Measurements from ENCODE around the gene SCUBE1.

DNA sequence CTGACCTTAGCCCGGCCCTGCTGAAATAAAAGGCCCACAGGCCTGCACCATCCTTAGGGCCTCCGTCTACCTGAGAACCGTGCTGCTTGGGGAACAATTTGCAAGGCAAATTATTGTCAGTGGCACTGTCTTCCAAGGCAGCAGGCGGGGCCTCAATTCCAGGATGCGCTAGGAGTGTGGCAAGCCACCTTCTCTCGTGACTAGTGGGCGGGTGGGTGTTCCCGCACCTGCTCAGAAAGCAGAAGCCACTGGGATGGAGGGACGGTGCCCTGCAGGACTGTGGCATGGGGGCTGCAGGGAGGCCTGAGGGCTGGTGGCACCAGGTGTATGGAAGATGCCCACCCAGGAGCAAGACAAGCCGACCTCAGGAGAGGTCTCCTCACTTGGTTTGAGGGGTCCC is 97.5 kb downstream of the SCUBE1 start:
- TF ChIP-seq POLR2AphosphoS5 (IDR thresholded peaks at IDR 0.05) (no peak), EP300 (IDR thresholded peaks at IDR 0.05) (no peak), POLR2A (IDR thresholded peaks at IDR 0.05) (no peak)
- TF ChIP-seq, protein P1, sequence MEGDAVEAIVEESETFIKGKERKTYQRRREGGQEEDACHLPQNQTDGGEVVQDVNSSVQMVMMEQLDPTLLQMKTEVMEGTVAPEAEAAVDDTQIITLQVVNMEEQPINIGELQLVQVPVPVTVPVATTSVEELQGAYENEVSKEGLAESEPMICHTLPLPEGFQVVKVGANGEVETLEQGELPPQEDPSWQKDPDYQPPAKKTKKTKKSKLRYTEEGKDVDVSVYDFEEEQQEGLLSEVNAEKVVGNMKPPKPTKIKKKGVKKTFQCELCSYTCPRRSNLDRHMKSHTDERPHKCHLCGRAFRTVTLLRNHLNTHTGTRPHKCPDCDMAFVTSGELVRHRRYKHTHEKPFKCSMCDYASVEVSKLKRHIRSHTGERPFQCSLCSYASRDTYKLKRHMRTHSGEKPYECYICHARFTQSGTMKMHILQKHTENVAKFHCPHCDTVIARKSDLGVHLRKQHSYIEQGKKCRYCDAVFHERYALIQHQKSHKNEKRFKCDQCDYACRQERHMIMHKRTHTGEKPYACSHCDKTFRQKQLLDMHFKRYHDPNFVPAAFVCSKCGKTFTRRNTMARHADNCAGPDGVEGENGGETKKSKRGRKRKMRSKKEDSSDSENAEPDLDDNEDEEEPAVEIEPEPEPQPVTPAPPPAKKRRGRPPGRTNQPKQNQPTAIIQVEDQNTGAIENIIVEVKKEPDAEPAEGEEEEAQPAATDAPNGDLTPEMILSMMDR (IDR thresholded peaks at IDR 0.05) = no peak

All from gastroesophageal sphincter (tissue), 3 donors.